ENCODE results near the gene TTLL11. TPM values are rescaled to one million over a fixed set of nuclear protein-coding genes. Genes with fewer than 3 reads are reported as not detected.

TTLL11 gene
- total and polyA plus RNA-seq, 3 experiments from 2014 or later: 4.0 to 6.2 (median 4.5) TPM

DNA sequence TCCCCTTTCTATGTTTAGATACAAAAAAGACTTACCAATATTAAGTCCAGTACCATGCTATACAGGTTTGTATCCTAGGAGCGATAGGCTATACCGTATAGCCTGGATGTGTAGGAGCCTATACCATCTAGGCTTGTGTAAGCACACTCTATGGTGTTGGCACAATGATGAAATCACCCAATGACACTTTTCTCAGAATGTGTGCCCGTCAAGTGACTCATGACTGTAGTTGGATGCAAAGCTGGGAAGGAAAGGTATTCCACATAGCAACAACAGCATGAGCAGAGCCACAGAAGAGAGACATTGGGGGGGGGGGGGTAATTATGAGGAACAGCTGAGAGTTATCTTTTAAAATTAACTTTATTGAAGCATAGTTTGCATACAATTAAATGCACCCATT, 63.2 kb downstream of the TTLL11 start:
- Histone ChIP-seq H3K36me3 (ENCODE audit: insufficient read depth, low read length) (no peaks in the 10 kb centered on the region), H3K27ac (ENCODE audit: low read depth, low read length) (no peak overlapping the region), H3K4me3 (ENCODE audit: low read length) (no peak overlapping the region), H3K9me3 (ENCODE audit: low read length) (no peaks in the 10 kb centered on the region), H3K27me3 (ENCODE audit: insufficient read depth, low read length, poor library complexity, severe bottlenecking) (no peaks in the 10 kb centered on the region), H3K4me1 (ENCODE audit: insufficient read depth, low read length) (no peaks in the 10 kb centered on the region)
- Mint-ChIP-seq H3K27ac (no peak overlapping the region), H3K27me3 (no peaks in the 10 kb centered on the region), H3K4me3 (no peak overlapping the region), H3K9me3 (peaks cover 0 to 7% (median 2%) of the 10 kb centered on the region in 5 donors), H3K36me3 (peaks cover 21 to 31% (median 31%) of the 10 kb centered on the region in 3 donors), H3K4me1 (peaks cover 0 to 3% (median 0%) of the 10 kb centered on the region in 3 donors)
- ChIA-PET POLR2A (no interaction called here), CTCF (interaction anchor here (0.6 kb wide), 1 partner anchor 69 kb away, joined by 3 read pairs; no protein-coding TSS in a partner anchor)
- DNase-seq: no peak

- CTCF ChIA-PET: no interaction called here
- H3K9me3 ChIP-seq (ENCODE audit: low read length): no peaks in the 10 kb centered on the region
- peaks cover 21 to 43% (median 27%) of the 10 kb centered on the region in 3 donors for H3K36me3 Mint-ChIP-seq
- peaks cover 0 to 3% (median 0%) of the 10 kb centered on the region in 3 donors for H3K4me1 Mint-ChIP-seq
- POLR2A ChIA-PET: no interaction called here
- H3K27ac Mint-ChIP-seq: no peak overlapping the region
- H3K4me3 Mint-ChIP-seq: no peak overlapping the region
- no peaks in the 10 kb centered on the region for H3K4me1 ChIP-seq (ENCODE audit: insufficient read depth, low read length)
- DNase-seq: no peak
- no peaks in the 10 kb centered on the region for H3K27me3 ChIP-seq (ENCODE audit: insufficient read depth, low read length, poor library complexity, severe bottlenecking)
- H3K36me3 ChIP-seq (ENCODE audit: insufficient read depth, low read length): no peaks in the 10 kb centered on the region
- H3K4me3 ChIP-seq (ENCODE audit: low read length): no peak overlapping the region
- peaks cover 0 to 7% (median 2%) of the 10 kb centered on the region in 5 donors for H3K9me3 Mint-ChIP-seq
- H3K27ac ChIP-seq (ENCODE audit: low read depth, low read length): no peak overlapping the region
- no peaks in the 10 kb centered on the region for H3K27me3 Mint-ChIP-seq
Measured at GRCh38 chr9:122028089-122028488, 65.0 kb downstream of the TTLL11 start.

DNA sequence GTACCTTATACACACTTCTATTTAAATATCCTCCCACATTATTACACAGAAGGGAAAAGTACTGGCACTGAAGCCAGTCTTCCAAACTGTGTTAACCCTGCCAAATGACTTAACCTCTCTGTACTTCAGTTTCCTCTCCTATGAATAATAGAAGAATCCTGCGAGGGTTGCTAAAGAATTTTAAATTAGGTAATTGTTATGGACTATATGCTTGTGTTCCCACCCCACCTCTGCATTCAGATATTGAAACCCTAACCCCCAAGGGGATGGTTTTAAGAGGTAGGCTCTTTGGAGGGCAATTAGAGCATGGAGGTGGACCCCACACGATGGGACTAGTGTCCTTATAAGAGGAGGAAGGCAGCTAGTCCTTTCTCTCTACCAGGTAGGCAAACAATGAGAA, 72.7 kb downstream of the TTLL11 start:
- no peak for DNase-seq
- Mint-ChIP-seq H3K27ac (no peak overlapping the region), H3K36me3 (peaks cover 3 to 12% (median 5%) of the 10 kb centered on the region in 3 donors), H3K4me3 (no peak overlapping the region), H3K27me3 (peaks cover 0 to 3% of the 10 kb centered on the region in 2 donors), H3K9me3 (peaks cover 0 to 5% (median 0%) of the 10 kb centered on the region in 5 donors), H3K4me1 (no peaks in the 10 kb centered on the region)
- Histone ChIP-seq H3K4me3 (ENCODE audit: low read length) (no peak overlapping the region), H3K27me3 (ENCODE audit: insufficient read depth, low read length, poor library complexity, severe bottlenecking) (no peaks in the 10 kb centered on the region), H3K9me3 (ENCODE audit: low read length) (no peaks in the 10 kb centered on the region), H3K4me1 (ENCODE audit: insufficient read depth, low read length) (no peaks in the 10 kb centered on the region), H3K36me3 (ENCODE audit: insufficient read depth, low read length) (no peaks in the 10 kb centered on the region), H3K27ac (ENCODE audit: low read depth, low read length) (no peak overlapping the region)
- POLR2A ChIA-PET: no interaction called here
- CTCF ChIA-PET: no interaction called here

GRCh38 chr9:122016744-122017143, 76.4 kb downstream of the TTLL11 start:
- ChIA-PET CTCF (no interaction called here), POLR2A (no interaction called here)
- Mint-ChIP-seq H3K27me3 (peaks cover 0 to 3% of the 10 kb centered on the region in 2 donors), H3K4me1 (no peaks in the 10 kb centered on the region), H3K9me3 (no peaks in the 10 kb centered on the region), H3K27ac (no peak overlapping the region), H3K4me3 (no peak overlapping the region), H3K36me3 (peaks cover 0 to 5% (median 0%) of the 10 kb centered on the region in 3 donors)
- H3K27ac ChIP-seq (ENCODE audit: low read depth, low read length): no peak overlapping the region
- no peaks in the 10 kb centered on the region for H3K9me3 ChIP-seq (ENCODE audit: low read length)
- no peaks in the 10 kb centered on the region for H3K4me1 ChIP-seq (ENCODE audit: insufficient read depth, low read length)
- no peaks in the 10 kb centered on the region for H3K27me3 ChIP-seq (ENCODE audit: insufficient read depth, low read length, poor library complexity, severe bottlenecking)
- no peaks in the 10 kb centered on the region for H3K36me3 ChIP-seq (ENCODE audit: insufficient read depth, low read length)
- no peak overlapping the region for H3K4me3 ChIP-seq (ENCODE audit: low read length)
- DNase-seq: no peak

DNA sequence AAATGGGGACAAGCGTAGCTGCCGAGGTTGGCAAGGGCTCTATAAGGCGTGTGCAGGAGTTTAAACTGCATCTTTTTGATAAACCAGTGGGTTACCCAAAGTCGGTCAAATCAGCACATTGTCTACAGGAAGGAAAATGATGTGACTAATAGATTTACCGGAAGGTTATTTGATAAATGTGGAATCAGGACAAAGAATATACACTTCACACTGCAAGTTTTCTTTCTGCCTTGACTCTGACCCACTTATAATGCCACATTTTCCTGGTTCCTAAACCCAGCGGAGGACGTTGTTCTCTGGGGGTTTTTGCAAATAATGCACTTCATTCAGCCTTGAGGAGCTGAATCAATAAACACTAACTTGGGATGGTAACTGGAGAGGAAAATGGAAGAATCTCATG, 76.8 kb downstream of the TTLL11 start:
- peaks cover 0 to 3% of the 10 kb centered on the region in 2 donors for H3K27me3 Mint-ChIP-seq
- H3K36me3 Mint-ChIP-seq: peaks cover 0 to 5% (median 0%) of the 10 kb centered on the region in 3 donors
- POLR2A ChIA-PET: no interaction called here

GRCh38 chr9:122015170-122015821, 77.8 kb downstream of the TTLL11 start:
- Mint-ChIP-seq H3K27ac (no peak overlapping the region), H3K4me1 (no peaks in the 10 kb centered on the region), H3K27me3 (peaks cover 0 to 2% of the 10 kb centered on the region in 2 donors), H3K4me3 (no peak overlapping the region), H3K36me3 (peaks cover 0 to 6% (median 0%) of the 10 kb centered on the region in 3 donors), H3K9me3 (no peaks in the 10 kb centered on the region)
- Histone ChIP-seq H3K9me3 (ENCODE audit: low read length) (no peaks in the 10 kb centered on the region), H3K36me3 (ENCODE audit: insufficient read depth, low read length) (no peaks in the 10 kb centered on the region), H3K4me3 (ENCODE audit: low read length) (no peak overlapping the region), H3K4me1 (ENCODE audit: insufficient read depth, low read length) (no peaks in the 10 kb centered on the region), H3K27ac (ENCODE audit: low read depth, low read length) (no peak overlapping the region), H3K27me3 (ENCODE audit: insufficient read depth, low read length, poor library complexity, severe bottlenecking) (no peaks in the 10 kb centered on the region)
- CTCF ChIA-PET: no interaction called here
- POLR2A ChIA-PET: no interaction called here
- no peak for DNase-seq

More for the DNA sequence above, 76.8 kb downstream of the TTLL11 start:
- Histone ChIP-seq H3K27ac (ENCODE audit: low read depth, low read length) (no peak overlapping the region), H3K4me1 (ENCODE audit: insufficient read depth, low read length) (no peaks in the 10 kb centered on the region), H3K4me3 (ENCODE audit: low read length) (no peak overlapping the region), H3K36me3 (ENCODE audit: insufficient read depth, low read length) (no peaks in the 10 kb centered on the region), H3K27me3 (ENCODE audit: insufficient read depth, low read length, poor library complexity, severe bottlenecking) (no peaks in the 10 kb centered on the region), H3K9me3 (ENCODE audit: low read length) (no peaks in the 10 kb centered on the region)
- Mint-ChIP-seq H3K4me3 (no peak overlapping the region), H3K27ac (peak overlapping the region in 1 of 8 donors; percentile 29), H3K4me1 (no peaks in the 10 kb centered on the region), H3K9me3 (no peaks in the 10 kb centered on the region)
- CTCF ChIA-PET: no interaction called here
- no peak for DNase-seq

GRCh38 chr9:122011818-122012498, 81.2 kb downstream of the TTLL11 start:
- H3K27me3 ChIP-seq (ENCODE audit: insufficient read depth, low read length, poor library complexity, severe bottlenecking): no peaks in the 10 kb centered on the region
- H3K4me1 Mint-ChIP-seq: peaks cover 0 to 2% (median 0%) of the 10 kb centered on the region in 3 donors
- peaks cover 0 to 4% (median 0%) of the 10 kb centered on the region in 3 donors for H3K36me3 Mint-ChIP-seq
- H3K27me3 Mint-ChIP-seq: no peaks in the 10 kb centered on the region
- H3K4me3 ChIP-seq (ENCODE audit: low read length): no peak overlapping the region
- DNase-seq: no peak
- H3K27ac Mint-ChIP-seq: no peak overlapping the region
- H3K9me3 ChIP-seq (ENCODE audit: low read length): no peaks in the 10 kb centered on the region
- CTCF ChIA-PET: interaction anchor here (1.4 kb wide), 1 partner anchor 21 kb away, joined by 3 read pairs; no protein-coding TSS in a partner anchor
- H3K4me3 Mint-ChIP-seq: no peak overlapping the region
- no peaks in the 10 kb centered on the region for H3K36me3 ChIP-seq (ENCODE audit: insufficient read depth, low read length)
- H3K9me3 Mint-ChIP-seq: no peaks in the 10 kb centered on the region
- POLR2A ChIA-PET: no interaction called here
- no peaks in the 10 kb centered on the region for H3K4me1 ChIP-seq (ENCODE audit: insufficient read depth, low read length)
- H3K27ac ChIP-seq (ENCODE audit: low read depth, low read length): no peak overlapping the region

- ChIA-PET POLR2A (no interaction called here), CTCF (interaction anchor here (0.9 kb wide), 1 partner anchor 13 kb away, joined by 3 read pairs; no protein-coding TSS in a partner anchor)
- H3K4me3 ChIP-seq (ENCODE audit: low read length): no peak overlapping the region
- Mint-ChIP-seq H3K9me3 (no peaks in the 10 kb centered on the region), H3K27ac (no peak overlapping the region), H3K36me3 (peaks cover 0 to 3% (median 0%) of the 10 kb centered on the region in 3 donors), H3K4me1 (peaks cover 0 to 2% (median 0%) of the 10 kb centered on the region in 3 donors), H3K4me3 (no peak overlapping the region), H3K27me3 (peaks cover 0 to 2% of the 10 kb centered on the region in 2 donors)
- no peak overlapping the region for H3K27ac ChIP-seq (ENCODE audit: low read depth, low read length)
- H3K9me3 ChIP-seq (ENCODE audit: low read length): no peaks in the 10 kb centered on the region
- no peak for DNase-seq
- no peaks in the 10 kb centered on the region for H3K4me1 ChIP-seq (ENCODE audit: insufficient read depth, low read length)
- H3K36me3 ChIP-seq (ENCODE audit: insufficient read depth, low read length): no peaks in the 10 kb centered on the region
- H3K27me3 ChIP-seq (ENCODE audit: insufficient read depth, low read length, poor library complexity, severe bottlenecking): no peaks in the 10 kb centered on the region
Measured at GRCh38 chr9:122008559-122008958, 84.5 kb downstream of the TTLL11 start.
